ENCODE data around the gene NTN5.
"Not testable (repeated sequence)": the region's sequence is repeated elsewhere in the genome, so short reads cannot be mapped to it uniquely, and the experiment has no call there.

Gene NTN5

GRCh38 chr19:48668332-48668731 is 4.5 kb downstream of the NTN5 start:
- no peak for DNase-seq

GRCh38 chr19:48665786-48666185 is 7.0 kb downstream of the NTN5 start:
- no peak for DNase-seq

DNA sequence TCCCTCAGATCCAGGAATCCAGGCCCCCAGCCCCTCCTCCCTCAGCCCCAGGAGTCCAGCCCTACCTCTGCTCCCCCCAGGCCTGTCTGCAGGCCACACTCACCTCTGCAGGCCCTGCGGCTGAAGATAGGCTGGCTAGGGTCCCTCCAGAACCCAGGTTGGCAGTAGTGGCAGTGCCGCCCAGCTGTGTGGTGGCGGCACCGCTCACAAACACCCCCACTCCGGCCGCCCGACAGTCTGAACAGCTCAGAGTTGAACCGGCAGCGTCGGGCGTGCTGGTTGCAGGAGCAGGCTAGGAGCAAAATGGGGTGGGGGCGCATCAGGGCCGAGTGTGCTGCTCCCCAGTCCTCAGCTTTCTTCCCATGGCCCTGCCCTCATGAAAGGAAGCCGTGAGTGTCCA is 8.3 kb downstream of the NTN5 start:
- DNase-seq, result no peak

DNA sequence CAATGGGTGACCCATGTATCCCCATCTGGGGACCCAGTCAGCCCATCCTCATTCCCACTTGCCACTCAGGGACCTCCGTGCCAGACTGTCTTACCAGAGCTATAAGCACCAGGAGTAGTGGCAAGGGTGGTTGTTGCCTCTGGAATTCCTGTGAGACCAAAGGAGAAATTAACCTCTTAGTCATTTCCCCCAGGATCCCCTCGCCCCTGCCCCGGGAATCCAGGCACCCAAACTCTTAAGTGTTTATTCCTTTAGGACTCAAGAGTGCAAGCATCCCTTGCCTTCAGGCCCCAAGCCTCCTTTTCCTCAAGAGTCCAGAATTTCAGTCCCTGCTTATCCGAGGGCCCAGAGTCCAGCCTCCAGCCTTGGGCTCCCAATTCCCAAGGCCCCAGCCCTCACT is 9.2 kb downstream of the NTN5 start:
- no peak for DNase-seq

DNA sequence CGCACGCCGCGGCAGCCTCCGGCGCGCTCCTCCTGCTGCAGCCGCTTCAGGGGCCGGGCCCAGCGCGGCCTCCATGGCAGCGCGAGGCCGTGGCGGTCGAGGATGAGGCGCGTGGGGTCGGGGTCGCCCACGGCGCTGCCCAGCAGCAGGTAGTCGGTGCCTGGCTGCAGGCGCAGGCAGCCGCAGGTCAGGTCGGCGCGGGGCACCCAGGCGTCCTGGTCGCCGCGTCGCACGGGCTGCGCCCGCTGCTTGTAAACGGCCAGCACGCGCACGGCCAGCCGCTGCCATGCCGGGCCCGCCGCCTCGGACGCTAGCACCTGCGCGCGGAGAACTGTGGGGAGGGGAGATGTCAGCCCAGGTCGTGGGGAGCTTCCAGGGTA is 11.1 kb downstream of the NTN5 start:
- DNase-seq, result no peak

DNA sequence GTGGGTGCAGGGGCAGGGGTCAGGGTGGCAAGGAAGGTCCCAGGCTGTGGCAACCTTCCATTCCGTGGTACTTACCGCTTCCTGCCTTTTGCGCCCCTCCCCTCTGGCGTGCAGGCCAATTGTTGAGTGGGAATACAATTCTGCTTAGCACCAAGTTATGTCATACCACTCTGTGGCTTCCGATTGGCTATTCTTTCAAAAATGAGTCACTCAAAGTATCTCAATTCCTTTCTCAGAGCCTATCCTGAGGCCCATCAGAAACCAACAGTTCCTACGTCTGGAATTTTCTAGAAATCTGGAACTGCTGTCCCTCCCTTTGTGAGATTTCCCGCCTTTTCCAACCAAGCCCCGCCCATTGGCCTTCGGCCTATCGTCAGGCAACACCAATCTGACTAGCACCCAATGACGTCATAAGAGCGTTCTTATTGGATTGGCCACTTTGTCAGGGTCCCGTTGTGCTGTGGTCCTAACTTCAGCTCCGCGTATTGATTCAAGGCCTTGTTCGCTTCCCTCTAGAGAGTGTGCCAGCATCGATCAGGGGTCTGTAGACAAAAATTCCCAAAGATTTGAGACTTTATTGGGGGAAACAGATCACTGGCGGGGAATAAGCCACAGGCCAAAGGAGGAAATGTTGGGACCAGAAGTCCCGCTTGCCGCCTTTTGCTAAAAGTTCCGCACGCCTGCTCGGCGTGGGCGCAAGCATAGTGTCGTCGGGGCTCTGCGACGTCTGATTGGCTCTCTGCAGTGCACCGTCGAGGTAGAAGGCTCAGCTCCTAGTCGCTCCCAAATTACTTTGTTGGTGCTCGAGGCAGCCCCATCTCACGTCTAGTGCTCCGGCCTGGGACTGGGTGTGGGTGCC is 11.7 kb downstream of the NTN5 start:
- DNase-seq, result peak; percentile 81

DNA sequence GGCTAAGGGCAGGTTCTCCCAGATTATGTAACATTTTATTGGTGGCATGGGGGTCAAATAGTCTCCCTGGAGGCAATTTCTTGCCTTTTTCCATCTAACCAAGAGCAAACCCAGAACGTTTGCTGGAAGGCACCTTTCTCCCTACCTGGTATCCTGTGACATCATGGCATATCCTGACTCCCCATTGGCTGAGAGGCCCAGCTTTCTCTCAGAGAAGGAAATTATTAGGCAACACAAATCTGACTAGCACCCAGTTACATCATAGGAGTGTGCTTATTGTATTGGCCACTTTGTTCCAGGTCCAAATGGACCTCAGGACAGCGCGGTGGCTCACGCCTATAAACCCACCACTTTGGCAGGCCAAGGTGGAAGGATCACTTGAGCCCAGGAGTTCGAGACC is 13.0 kb downstream of the NTN5 start:
- DNase-seq, result no peak

- DNase-seq, result no peak
Measured at GRCh38 chr19:48658483-48658882, 14.3 kb downstream of the NTN5 start.

DNA sequence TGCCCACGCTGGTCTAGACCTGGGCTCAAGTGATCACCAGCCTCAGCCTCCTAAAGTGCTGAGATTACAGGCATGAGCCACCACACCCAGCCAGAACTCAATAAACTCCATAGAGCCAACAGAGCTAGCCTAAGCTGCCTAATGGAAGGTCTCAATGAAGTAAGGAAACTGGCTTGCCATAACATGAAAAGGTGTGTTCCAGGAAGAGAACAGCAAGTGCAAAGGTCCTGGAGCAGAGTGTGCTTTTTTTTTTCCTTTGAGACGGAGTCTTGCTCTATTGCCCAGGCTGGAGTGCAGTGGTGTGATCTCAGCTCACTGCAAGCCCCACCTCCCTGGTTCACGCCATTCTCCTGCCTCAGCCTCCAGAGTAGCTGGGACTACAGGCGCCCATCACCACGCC is 15.0 kb downstream of the NTN5 start:
- not testable (repeated sequence) for DNase-seq

DNA sequence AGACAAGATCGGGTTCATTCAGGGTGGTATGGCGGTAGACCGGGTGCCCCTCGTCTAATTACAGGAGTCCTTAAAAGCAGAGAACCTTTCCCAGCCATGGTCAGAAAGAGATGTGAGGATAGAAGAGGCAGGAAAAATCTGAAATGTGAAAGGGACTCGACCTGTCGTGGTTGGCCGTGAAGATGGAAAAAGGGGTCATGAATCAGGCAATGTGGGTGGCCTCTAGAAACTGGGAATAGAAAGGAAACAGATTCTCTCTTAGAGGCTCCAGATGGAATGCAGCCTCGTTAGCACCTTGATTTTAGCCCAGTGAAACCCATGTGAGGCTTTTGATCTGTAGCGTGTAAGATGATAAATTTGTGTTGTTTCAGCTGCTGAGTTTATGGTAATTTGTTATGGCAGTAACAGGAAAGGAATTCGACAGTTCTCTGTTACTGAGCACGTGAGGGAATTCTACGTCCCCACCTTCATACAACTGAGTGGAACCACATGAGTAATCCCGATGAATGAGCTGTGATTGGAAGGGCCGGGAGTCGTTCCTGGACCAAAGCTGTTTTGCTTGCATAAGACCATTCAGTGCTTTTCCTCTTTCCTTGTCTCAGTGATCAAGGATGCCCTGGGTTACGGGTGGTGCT is 15.9 kb downstream of the NTN5 start:
- DNase-seq, result no peak

GRCh38 chr19:48654299-48655059 is 18.3 kb downstream of the NTN5 start:
- no peak for DNase-seq

DNA sequence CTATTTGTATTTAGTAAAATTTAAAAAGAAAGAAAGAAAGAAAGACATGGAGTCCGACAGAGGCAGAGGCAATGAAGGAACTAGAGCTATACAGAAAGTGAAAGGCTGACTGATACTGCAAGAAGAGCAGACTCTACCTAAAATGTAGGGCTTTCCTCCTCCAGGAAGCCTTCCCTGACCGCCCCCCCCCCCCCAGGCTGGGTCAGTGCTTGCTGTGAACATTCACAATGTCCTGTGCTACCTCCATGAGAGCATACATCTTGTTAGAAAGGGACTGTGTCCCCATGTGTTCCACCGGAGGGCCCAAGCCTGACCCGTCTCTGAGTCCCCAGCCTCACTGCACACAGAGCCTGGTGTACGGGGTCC is 21.2 kb downstream of the NTN5 start:
- no peak for DNase-seq

- DNase-seq, result no peak
Measured at GRCh38 chr19:48650974-48651682, 21.7 kb downstream of the NTN5 start.

GRCh38 chr19:48648134-48648533 is 24.7 kb downstream of the NTN5 start:
- DNase-seq, result no peak

GRCh38 chr19:48646722-48647216 is 26.0 kb downstream of the NTN5 start:
- no peak for DNase-seq

- DNase-seq, result peak; percentile 91
Measured at GRCh38 chr19:48646001-48646721, 26.7 kb downstream of the NTN5 start, which contains the start of gene CA11. Gene CA11, minus strand, starts transcription at chr19:48646187. Its CDS starts 555 bp downstream, at chr19:48645632.

DNA sequence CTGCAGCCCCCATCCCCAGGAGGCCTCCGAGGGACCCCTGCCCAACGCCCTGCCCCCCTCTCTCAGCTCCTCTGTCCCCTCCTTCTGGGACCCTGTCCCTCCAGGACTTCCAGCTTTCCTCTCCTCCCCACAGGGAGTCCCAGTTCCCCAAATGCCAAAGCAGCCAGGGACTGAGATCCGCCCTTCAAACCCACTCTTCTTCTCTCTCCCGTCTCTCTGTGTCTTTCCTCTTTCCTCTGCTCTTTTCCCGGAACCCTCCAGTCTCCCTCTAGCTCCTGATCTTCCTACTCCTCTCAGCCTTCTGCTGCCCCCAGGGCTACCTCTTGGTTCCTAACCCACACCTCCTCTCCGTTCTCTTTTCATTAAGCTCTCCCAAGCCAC is 27.2 kb downstream of the NTN5 start:
- no peak for DNase-seq

- DNase-seq, result peak; percentile 73
Measured at GRCh38 chr19:48644839-48645619, 27.8 kb downstream of the NTN5 start.

DNA sequence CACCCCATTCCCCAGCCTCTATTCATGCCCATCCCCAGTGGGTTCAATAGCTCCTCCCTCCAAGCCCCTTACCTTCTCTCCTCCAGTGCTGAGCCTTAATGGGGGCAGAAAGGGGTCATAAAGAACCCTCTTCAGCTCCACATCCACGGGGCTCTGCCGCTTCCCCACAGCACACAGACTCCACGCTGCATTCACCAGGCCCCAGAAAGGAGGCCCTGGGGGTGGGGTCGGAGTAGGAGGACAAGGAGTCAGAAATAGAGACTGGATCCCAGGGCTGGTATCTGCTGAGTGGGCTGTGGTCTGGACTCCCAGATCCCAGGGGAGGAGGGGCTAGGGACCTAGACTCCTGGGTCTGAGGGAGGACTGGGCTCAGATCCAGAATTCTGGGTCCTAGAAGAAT is 28.5 kb downstream of the NTN5 start:
- no peak for DNase-seq

- no peak for DNase-seq
Measured at GRCh38 chr19:48642862-48643261, 30.0 kb downstream of the NTN5 start.

DNA sequence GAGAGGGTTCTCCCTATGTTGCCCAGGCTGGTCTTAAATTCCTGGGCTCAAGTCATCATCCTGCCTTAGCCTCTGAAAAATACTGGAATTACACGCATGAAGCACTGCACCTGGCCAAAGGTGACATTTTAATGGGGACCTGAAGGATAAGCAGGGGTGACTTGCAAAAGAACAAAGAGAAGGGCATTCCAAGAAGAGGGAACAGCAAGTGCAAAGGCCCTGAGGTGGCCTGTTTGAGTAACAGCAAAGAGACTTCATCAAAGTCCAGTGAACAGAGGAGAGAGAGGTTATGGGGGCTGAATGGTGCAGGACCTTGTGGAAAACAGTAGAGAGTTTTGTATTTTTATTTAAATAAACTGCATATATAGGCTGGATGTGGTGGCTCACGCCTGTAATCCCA is 31.0 kb downstream of the NTN5 start:
- no peak for DNase-seq
